HepG2 (cell line): Measurements from ENCODE around the gene TMEM143. TPM values are rescaled to one million over a fixed set of nuclear protein-coding genes. Genes with fewer than 3 reads are reported as not detected.
A peak's percentile ranks its signal among the peaks of the same experiment; 100 is the strongest.

Source experiments
- EEA1 ChIP-seq: sonication (generic); formaldehyde crosslinking; IDR thresholded peaks from 2 replicates; pipeline ENCODE4 v1.5.1; 2020; ENCODE audit warnings: mild to moderate bottlenecking, missing genetic modification reagents, borderline replicate concordance
- EZH2 ChIP-seq: conservative IDR thresholded peaks from 2 replicates; pipeline ENCODE4 v1.6.1; 2012; ENCODE audit warnings: mild to moderate bottlenecking, low read depth, low read length, moderate library complexity
- FOXK2 ChIP-seq: fragments of 450-650 bp; IDR thresholded peaks from 2 replicates; pipeline ENCODE4 v1.6.1; 2016
- HNF4A ChIP-seq: sonication (generic); formaldehyde crosslinking; IDR thresholded peaks from 2 replicates; pipeline ENCODE4 v1.4.0; 2020; ENCODE audit warnings: missing genetic modification reagents
- HOXA9 ChIP-seq: sonication (generic); formaldehyde crosslinking; IDR thresholded peaks from 2 replicates; pipeline ENCODE4 v1.8.1; 2022; ENCODE audit warnings: missing genetic modification reagents, mild to moderate bottlenecking, moderate library complexity, borderline replicate concordance
- JUND ChIP-seq: sonication (generic); formaldehyde crosslinking; IDR thresholded peaks from 2 replicates; pipeline ENCODE4 v1.8.0; 2022; ENCODE audit warnings: mild to moderate bottlenecking, missing genetic modification reagents
- KAT2B ChIP-seq: fragments of 150-350 bp; IDR thresholded peaks from 2 replicates; pipeline ENCODE4 v1.6.1; 2014; ENCODE audit warnings: low read depth, low read length, borderline replicate concordance
- KDM6A ChIP-seq: IDR thresholded peaks from 2 replicates; pipeline ENCODE4 v1.6.1; 2016; ENCODE audit warnings: low read depth
- PHF8 ChIP-seq: sonication (generic); formaldehyde crosslinking; IDR thresholded peaks from 2 replicates; pipeline ENCODE4 v1.5.0; 2020; ENCODE audit warnings: missing genetic modification reagents
- PPARG ChIP-seq: conservative IDR thresholded peaks from 2 replicates; pipeline ENCODE4 v1.6.1; 2016; ENCODE audit warnings: missing biosample characterization, missing genetic modification reagents
- RBAK ChIP-seq: sonication (generic); formaldehyde crosslinking; IDR thresholded peaks from 2 replicates; pipeline ENCODE4 v1.5.1; 2020; ENCODE audit warnings: mild to moderate bottlenecking, missing genetic modification reagents
- SNRNP70 ChIP-seq: fragments of 200-400 bp; formaldehyde crosslinking; IDR thresholded peaks from 2 replicates; pipeline ENCODE4 v1.6.1; 2017; ENCODE audit warnings: mild to moderate bottlenecking, low read depth, low read length, moderate library complexity
- SP4 ChIP-seq: sonication (generic); formaldehyde crosslinking; IDR thresholded peaks from 2 replicates; pipeline ENCODE4 v1.8.1; 2023; ENCODE audit warnings: mild to moderate bottlenecking, missing genetic modification reagents
- U2AF1 ChIP-seq: fragments of 200-400 bp; formaldehyde crosslinking; optimal IDR thresholded peaks from 2 replicates; pipeline ENCODE3; 2017; ENCODE audit warnings: mild to moderate bottlenecking, low read depth, low read length
- ZNF549 ChIP-seq: sonication (generic); formaldehyde crosslinking; IDR thresholded peaks from 2 replicates; pipeline ENCODE4 v1.5.0; 2020; ENCODE audit warnings: missing genetic modification reagents
- ZNF605 ChIP-seq: sonication (generic); formaldehyde crosslinking; IDR thresholded peaks from 2 replicates; pipeline ENCODE4 v1.8.0; 2022; ENCODE audit warnings: mild to moderate bottlenecking, missing genetic modification reagents
- ZNF629 ChIP-seq: sonication (generic); formaldehyde crosslinking; conservative IDR thresholded peaks from 2 replicates; pipeline ENCODE4 v1.5.0; 2020; ENCODE audit warnings: missing genetic modification reagents
- ZNF703 ChIP-seq: sonication (generic); formaldehyde crosslinking; IDR thresholded peaks from 2 replicates; pipeline ENCODE4 v1.5.1; 2020; ENCODE audit warnings: missing genetic modification reagents, mild to moderate bottlenecking, moderate library complexity, borderline replicate concordance
- polyA plus RNA-seq, 8 experiments: library from polyadenylated mRNA; depleted of rRNA in 3 of 8; stranded (reverse) in 7 of 8; unstranded in 1 of 8; fragments of >200 nt; fragmentation: Illumina TruSeq in 4 of 8; extraction: Trizol in 4 of 8; gene quantifications; 2 replicates each; pipeline versions ENCODE4 v1.2.1 to v1.2.3, GENCODE V29; 2011 to 2016; ENCODE audit warnings: low read depth in 4 of 8, missing spikeins in 1 of 8, mixed read lengths in 1 of 8; ENCODE audit not compliant: insufficient read depth in 1 of 8
- total RNA-seq, 5 experiments: library from RNA; depleted of rRNA; stranded (reverse); fragments of >200 nt; fragmentation: Illumina TruSeq; extraction: Trizol; gene quantifications; 2 replicates each; pipeline ENCODE4 v1.2.3, GENCODE V29; 2016; ENCODE audit warnings: low read depth in 1 of 5
- TF ChIP-seq, protein P1 (sequence below), 2 experiments: sonication (generic) in 1 of 2; formaldehyde crosslinking in 1 of 2; IDR thresholded peaks; 2 replicates each; pipeline versions ENCODE4 v1.4.0 to v1.6.1; 2016 to 2020; ENCODE audit warnings: borderline replicate concordance in 1 of 2, low read depth in 1 of 2, mild to moderate bottlenecking in 1 of 2, missing genetic modification reagents in 1 of 2
- TF ChIP-seq, protein P2 (sequence below): fragments of 450-650 bp; IDR thresholded peaks from 2 replicates; pipeline ENCODE4 v1.6.1; 2016
- TF ChIP-seq, protein P3 (sequence below): IDR thresholded peaks from 2 replicates; pipeline ENCODE4 v1.6.1; 2016; ENCODE audit warnings: missing genetic modification reagents, missing compliant biosample characterization
- TF ChIP-seq, protein P4 (sequence below): sonication (generic); formaldehyde crosslinking; IDR thresholded peaks from 2 replicates; pipeline ENCODE4 v1.4.0; 2020; ENCODE audit warnings: mild to moderate bottlenecking, missing genetic modification reagents

TMEM143 gene
- total and polyA plus RNA-seq, 2 of the 13 experiments (the other 11 are each of a cell fraction or from before 2014, with no cell fraction given): 7.7 to 11.3 TPM

DNA sequence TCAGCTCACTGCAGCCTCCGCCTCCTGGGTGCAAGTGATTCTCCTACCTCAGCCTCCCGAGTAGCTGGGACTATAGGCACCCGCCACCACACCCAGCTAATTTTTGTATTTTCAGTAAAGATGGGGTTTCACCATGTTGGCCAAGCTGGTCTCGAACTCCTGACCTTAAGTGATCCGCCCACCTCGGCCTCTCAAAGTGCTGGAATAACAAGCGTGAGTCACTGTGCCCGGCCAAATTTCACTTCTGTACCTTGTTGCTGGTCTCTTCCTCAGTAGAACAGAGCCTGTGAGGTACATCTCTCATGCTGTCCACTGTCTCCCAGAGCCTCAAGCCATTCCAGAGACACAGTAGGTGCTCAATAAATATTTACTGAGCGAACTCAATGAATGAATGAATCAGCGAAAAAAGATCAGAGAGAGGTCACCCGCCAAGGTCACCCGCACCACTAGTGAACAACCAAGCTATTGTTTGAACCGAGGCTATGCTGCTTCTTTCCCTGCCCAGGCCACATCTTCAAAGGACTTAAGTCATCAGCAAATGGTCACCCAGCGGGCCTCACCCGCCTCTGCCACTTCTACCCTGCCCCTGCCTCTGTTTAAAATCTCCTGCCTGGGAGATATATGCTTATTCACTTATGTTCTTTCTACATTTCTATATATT, 9.3 kb downstream of the TMEM143 start (continued):
- TF ChIP-seq EEA1 (CRISPR knock-in tag): no peak
- TF ChIP-seq ZNF703 (CRISPR knock-in tag): no peak; the same call in 1 of the 2 replicates
- TF ChIP-seq, protein P1, sequence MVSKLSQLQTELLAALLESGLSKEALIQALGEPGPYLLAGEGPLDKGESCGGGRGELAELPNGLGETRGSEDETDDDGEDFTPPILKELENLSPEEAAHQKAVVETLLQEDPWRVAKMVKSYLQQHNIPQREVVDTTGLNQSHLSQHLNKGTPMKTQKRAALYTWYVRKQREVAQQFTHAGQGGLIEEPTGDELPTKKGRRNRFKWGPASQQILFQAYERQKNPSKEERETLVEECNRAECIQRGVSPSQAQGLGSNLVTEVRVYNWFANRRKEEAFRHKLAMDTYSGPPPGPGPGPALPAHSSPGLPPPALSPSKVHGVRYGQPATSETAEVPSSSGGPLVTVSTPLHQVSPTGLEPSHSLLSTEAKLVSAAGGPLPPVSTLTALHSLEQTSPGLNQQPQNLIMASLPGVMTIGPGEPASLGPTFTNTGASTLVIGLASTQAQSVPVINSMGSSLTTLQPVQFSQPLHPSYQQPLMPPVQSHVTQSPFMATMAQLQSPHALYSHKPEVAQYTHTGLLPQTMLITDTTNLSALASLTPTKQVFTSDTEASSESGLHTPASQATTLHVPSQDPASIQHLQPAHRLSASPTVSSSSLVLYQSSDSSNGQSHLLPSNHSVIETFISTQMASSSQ (IDR thresholded peaks at IDR 0.05; ENCODE audit: low read depth): peak; percentile 12; the same call in 1 of the 2 replicates
- TF ChIP-seq, protein P1 (CRISPR knock-in tag; IDR thresholded peaks at IDR 0.05; ENCODE audit: borderline replicate concordance): peak; percentile 84; the same call in 1 of the 2 replicates
- no peak for TF ChIP-seq EZH2
- no peak for TF ChIP-seq ZNF549
- TF ChIP-seq, protein P2, sequence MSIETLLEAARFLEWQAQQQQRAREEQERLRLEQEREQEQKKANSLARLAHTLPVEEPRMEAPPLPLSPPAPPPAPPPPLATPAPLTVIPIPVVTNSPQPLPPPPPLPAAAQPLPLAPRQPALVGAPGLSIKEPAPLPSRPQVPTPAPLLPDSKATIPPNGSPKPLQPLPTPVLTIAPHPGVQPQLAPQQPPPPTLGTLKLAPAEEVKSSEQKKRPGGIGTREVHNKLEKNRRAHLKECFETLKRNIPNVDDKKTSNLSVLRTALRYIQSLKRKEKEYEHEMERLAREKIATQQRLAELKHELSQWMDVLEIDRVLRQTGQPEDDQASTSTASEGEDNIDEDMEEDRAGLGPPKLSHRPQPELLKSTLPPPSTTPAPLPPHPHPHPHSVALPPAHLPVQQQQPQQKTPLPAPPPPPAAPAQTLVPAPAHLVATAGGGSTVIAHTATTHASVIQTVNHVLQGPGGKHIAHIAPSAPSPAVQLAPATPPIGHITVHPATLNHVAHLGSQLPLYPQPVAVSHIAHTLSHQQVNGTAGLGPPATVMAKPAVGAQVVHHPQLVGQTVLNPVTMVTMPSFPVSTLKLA: no peak; the same call in 1 of the 2 replicates
- TF ChIP-seq HNF4A (CRISPR knock-in tag): peak; percentile 70
- no peak for TF ChIP-seq SP4
- TF ChIP-seq PPARG (CRISPR knock-in tag): no peak; the same call in 1 of the 2 replicates
- peak; percentile 81 for TF ChIP-seq KDM6A (CRISPR knock-in tag)
- peak; percentile 77; the same call in 1 of the 2 replicates for TF ChIP-seq ZNF605 (CRISPR knock-in tag)
- TF ChIP-seq KAT2B: no peak
- TF ChIP-seq, protein P3, sequence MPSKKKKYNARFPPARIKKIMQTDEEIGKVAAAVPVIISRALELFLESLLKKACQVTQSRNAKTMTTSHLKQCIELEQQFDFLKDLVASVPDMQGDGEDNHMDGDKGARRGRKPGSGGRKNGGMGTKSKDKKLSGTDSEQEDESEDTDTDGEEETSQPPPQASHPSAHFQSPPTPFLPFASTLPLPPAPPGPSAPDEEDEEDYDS (CRISPR knock-in tag): peak; percentile 36; the same call in 1 of the 2 replicates
- no peak for TF ChIP-seq SNRNP70
- no peak; the same call in 1 of the 2 replicates for TF ChIP-seq RBAK (CRISPR knock-in tag)
- peak; percentile 84; the same call in 1 of the 2 replicates for TF ChIP-seq JUND (CRISPR knock-in tag)
- peak; percentile 83 for TF ChIP-seq FOXK2
- no peak for TF ChIP-seq HOXA9 (CRISPR knock-in tag)
- no peak for TF ChIP-seq PHF8 (CRISPR knock-in tag)
- TF ChIP-seq, protein P4, sequence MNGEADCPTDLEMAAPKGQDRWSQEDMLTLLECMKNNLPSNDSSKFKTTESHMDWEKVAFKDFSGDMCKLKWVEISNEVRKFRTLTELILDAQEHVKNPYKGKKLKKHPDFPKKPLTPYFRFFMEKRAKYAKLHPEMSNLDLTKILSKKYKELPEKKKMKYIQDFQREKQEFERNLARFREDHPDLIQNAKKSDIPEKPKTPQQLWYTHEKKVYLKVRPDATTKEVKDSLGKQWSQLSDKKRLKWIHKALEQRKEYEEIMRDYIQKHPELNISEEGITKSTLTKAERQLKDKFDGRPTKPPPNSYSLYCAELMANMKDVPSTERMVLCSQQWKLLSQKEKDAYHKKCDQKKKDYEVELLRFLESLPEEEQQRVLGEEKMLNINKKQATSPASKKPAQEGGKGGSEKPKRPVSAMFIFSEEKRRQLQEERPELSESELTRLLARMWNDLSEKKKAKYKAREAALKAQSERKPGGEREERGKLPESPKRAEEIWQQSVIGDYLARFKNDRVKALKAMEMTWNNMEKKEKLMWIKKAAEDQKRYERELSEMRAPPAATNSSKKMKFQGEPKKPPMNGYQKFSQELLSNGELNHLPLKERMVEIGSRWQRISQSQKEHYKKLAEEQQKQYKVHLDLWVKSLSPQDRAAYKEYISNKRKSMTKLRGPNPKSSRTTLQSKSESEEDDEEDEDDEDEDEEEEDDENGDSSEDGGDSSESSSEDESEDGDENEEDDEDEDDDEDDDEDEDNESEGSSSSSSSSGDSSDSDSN (CRISPR knock-in tag): peak; percentile 66
- TF ChIP-seq ZNF629 (CRISPR knock-in tag): peak; percentile 60; the same call in 1 of the 2 replicates
- no peak for TF ChIP-seq U2AF1
